Tibial artery (tissue), 4 donors: ENCODE results near the gene ABTB2.
A peak's percentile ranks its signal among the peaks of the same experiment; 100 is the strongest.

Experiments used
- DNase-seq, 2 donors: peaks; one replicate each; pipeline ENCODE4 v3.0.0-alpha.2; 2019
- H3K27ac ChIP-seq, 2 donors: fragments of 200-600 bp; sonication (generic) in 1 of 2; 1 replicate in 1 of 2; 2 replicates in 1 of 2; pipeline ENCODE4 v1.5.1; 2018 to 2019; ENCODE audit warnings: mild to moderate bottlenecking in 1 of 2
- H3K27me3 ChIP-seq, 2 donors: fragments of 200-600 bp; sonication (generic) in 1 of 2; one replicate each; pipeline versions ENCODE4 v1.5.1 to v1.6.0; 2016 to 2019
- H3K36me3 ChIP-seq, 3 donors: fragments of 200-600 bp; sonication (generic) in 2 of 3; one replicate each; pipeline ENCODE4 v1.5.1; 2016 to 2019; ENCODE audit warnings: mild to moderate bottlenecking in 2 of 3
- H3K4me1 ChIP-seq, 4 donors: fragments of 200-600 bp; sonication (generic) in 2 of 4; 1 replicate in 3 of 4; 2 replicates in 1 of 4; pipeline ENCODE4 v1.5.1; 2016 to 2019
- H3K4me3 ChIP-seq, 2 donors: fragments of 200-600 bp; sonication (generic) in 1 of 2; 1 replicate in 1 of 2; 2 replicates in 1 of 2; pipeline ENCODE4 v1.5.1; 2018 to 2019; ENCODE audit warnings: mild to moderate bottlenecking in 2 of 2
- H3K9me3 ChIP-seq, 3 donors: fragments of 200-600 bp; sonication (generic) in 1 of 3; one replicate each; pipeline ENCODE4 v1.5.1; 2016 to 2019
- intact Hi-C: fragments of 100-400 bp; cut with DNase I; formaldehyde crosslinking; loops from one replicate; pipeline ENCODE4 v1.15.0; 2023; ENCODE audit warnings: low total_unique reads
- TF ChIP-seq, protein P1 (sequence below), 2 experiments: fragments of 200-600 bp in 1 of 2; fragments of 450-650 bp in 1 of 2; IDR thresholded peaks; one replicate each; pipeline ENCODE4 v1.5.1; 2017 to 2019; ENCODE audit warnings: antibody characterized with exemption in 2 of 2, mild to moderate bottlenecking in 1 of 2, moderate library complexity in 1 of 2

Gene ABTB2

DNA sequence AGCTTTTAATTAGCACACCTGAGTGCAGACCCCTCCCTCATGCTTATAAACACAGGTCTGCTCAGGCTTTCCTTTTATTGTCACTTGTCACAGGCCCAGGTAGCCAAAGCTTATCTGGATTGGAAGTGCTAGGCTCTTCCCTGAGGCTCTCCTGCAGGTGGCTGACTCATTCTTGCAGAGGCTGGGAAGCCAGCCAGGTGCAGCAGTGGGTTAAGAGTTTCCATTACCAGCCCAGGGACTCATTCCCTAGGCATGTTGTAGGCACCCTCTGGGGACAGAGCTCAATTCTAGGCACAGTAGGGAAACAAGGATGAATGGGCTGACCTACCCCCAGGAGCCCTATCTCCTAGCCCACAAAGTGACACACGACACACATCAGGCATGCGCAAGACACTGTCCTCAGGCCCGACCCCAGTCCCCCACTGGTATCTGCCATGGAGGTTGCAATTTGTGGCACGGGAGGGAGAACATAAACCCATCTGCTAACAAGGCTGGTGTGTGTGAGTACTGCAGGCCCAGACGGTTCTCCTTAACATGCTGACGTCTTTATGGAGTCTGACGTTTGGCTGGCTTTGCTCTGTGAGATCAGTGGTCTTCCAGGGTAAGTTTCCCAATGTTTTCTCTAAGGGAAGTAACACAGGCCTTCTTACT, 94.2 kb downstream of the ABTB2 start:
- H3K27ac ChIP-seq: peak overlapping the region in 1 of 2 donors; percentile 41

DNA sequence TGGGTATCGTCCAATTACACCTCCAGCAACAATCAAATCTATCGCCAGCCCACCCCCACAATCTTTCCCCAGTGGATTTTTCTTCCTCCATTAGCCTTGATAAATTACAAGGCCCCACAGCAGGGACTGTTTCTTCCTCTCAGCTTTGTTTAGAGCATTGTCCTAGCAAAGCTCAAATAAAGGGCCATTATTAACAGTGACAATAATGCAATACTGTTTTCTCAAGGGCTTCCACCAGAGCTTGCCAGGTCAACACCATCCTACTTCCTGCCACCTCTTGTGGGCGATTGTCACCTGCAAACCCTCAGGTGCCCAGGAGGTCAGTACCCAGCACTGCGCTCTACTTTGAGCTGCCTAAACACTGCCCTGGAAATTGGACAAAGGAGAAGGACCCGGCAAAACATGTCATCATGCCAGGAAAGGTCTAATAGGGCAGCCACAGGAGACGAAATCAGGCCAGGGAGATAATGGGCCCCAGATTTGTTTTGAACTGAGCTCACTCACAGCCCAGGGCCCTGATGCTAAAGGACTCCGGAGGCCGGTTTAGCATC, 95.2 kb downstream of the ABTB2 start:
- intact Hi-C loops: no loop called here

More for the DNA sequence above, 94.2 kb downstream of the ABTB2 start:
- Histone ChIP-seq H3K4me1 (peaks cover 0 to 57% (median 33%) of the 10 kb centered on the region in 4 donors), H3K9me3 (no peaks in the 10 kb centered on the region), H3K27me3 (no peaks in the 10 kb centered on the region), H3K36me3 (no peaks in the 10 kb centered on the region), H3K4me3 (no peak overlapping the region)
- intact Hi-C loops: no loop called here
- peak in 1 of 2 donors; percentile 83 for DNase-seq
- TF ChIP-seq, protein P1, sequence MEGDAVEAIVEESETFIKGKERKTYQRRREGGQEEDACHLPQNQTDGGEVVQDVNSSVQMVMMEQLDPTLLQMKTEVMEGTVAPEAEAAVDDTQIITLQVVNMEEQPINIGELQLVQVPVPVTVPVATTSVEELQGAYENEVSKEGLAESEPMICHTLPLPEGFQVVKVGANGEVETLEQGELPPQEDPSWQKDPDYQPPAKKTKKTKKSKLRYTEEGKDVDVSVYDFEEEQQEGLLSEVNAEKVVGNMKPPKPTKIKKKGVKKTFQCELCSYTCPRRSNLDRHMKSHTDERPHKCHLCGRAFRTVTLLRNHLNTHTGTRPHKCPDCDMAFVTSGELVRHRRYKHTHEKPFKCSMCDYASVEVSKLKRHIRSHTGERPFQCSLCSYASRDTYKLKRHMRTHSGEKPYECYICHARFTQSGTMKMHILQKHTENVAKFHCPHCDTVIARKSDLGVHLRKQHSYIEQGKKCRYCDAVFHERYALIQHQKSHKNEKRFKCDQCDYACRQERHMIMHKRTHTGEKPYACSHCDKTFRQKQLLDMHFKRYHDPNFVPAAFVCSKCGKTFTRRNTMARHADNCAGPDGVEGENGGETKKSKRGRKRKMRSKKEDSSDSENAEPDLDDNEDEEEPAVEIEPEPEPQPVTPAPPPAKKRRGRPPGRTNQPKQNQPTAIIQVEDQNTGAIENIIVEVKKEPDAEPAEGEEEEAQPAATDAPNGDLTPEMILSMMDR (IDR thresholded peaks at IDR 0.05): no peak

DNA sequence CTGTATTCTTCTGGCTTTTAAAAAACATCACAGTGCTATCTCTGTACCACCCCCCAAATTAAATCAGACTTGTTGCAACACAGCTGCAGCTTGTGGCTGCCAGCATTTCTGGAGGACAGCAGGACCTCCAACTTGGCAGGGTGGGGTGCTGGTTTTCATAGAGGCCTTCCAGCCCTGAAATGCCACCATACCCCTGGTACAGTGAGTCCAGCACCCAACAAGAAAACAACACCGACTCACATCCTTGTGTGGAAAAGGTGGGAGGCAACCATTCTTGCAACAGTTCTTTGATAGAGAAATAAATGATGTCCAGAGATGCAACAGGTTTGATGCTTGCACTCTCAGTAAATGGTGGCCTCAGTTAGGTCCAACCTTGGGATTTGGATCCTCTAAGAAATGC, 96.0 kb downstream of the ABTB2 start:
- no peak overlapping the region for H3K27ac ChIP-seq
- H3K9me3 ChIP-seq: no peaks in the 10 kb centered on the region
- intact Hi-C loops: no loop called here
- no peak for DNase-seq
- H3K36me3 ChIP-seq: no peaks in the 10 kb centered on the region
- no peak overlapping the region for H3K4me3 ChIP-seq
- TF ChIP-seq, protein P1 (IDR thresholded peaks at IDR 0.05): no peak
- peaks cover 0 to 41% (median 27%) of the 10 kb centered on the region in 4 donors for H3K4me1 ChIP-seq
- no peaks in the 10 kb centered on the region for H3K27me3 ChIP-seq

More for the DNA sequence above, 95.2 kb downstream of the ABTB2 start:
- TF ChIP-seq, protein P1 (IDR thresholded peaks at IDR 0.05): no peak
- Histone ChIP-seq H3K4me1 (peaks cover 0 to 49% (median 33%) of the 10 kb centered on the region in 4 donors), H3K9me3 (no peaks in the 10 kb centered on the region), H3K27ac (no peak overlapping the region), H3K4me3 (no peak overlapping the region), H3K27me3 (no peaks in the 10 kb centered on the region), H3K36me3 (no peaks in the 10 kb centered on the region)
- no peak for DNase-seq

DNA sequence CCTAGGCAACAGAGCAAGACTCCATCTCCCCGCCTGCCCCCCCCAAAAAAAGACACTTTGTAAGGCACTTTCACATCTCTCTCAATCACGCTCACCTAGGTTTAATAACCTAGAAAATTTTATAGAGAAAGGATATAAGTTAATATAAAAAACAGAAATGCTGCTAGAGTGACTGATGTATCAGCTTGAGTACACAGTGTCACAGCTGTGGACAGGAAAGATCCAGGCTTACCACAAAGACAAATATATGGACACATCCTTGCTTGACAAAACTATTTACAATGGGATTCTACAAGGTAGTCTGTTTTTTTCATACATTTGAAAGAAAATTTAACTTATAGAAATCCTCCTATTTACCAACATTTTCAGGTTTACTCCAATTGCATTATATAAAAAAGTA, 96.7 kb downstream of the ABTB2 start:
- Histone ChIP-seq H3K4me1 (peaks cover 0 to 40% (median 20%) of the 10 kb centered on the region in 4 donors), H3K27me3 (no peaks in the 10 kb centered on the region), H3K9me3 (no peaks in the 10 kb centered on the region), H3K36me3 (no peaks in the 10 kb centered on the region), H3K27ac (no peak overlapping the region), H3K4me3 (no peak overlapping the region)
- no peak for DNase-seq
- TF ChIP-seq, protein P1 (IDR thresholded peaks at IDR 0.05): no peak
- intact Hi-C loops: no loop called here

DNA sequence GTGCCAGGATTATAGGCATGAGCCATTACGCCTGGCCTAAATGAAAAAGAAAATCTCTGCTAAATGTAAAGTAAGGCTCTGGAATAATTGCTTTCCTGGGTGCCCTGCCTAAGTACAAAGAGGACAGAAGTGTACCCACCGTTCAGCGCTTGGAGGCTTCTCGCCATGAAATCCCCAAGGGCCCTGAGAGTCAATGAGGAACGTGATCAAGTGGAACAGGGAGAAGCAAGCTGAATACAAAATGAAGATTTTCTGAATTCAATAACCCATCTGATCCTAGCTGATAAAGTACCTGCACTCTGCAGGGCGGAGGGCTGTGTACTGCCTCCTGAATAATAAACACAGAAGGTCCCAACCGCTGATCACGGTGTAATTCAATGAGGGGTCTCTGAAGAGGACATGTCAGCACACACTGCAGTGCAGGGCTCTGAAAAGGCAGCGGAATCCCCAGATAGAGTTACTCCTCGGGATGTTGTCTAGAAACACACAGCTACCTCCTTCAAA, 97.7 kb downstream of the ABTB2 start:
- H3K9me3 ChIP-seq: no peaks in the 10 kb centered on the region
- TF ChIP-seq, protein P1 (IDR thresholded peaks at IDR 0.05): no peak
- no peaks in the 10 kb centered on the region for H3K27me3 ChIP-seq
- no peak for DNase-seq
- intact Hi-C loops: no loop called here
- H3K27ac ChIP-seq: no peak overlapping the region
- no peaks in the 10 kb centered on the region for H3K36me3 ChIP-seq
- H3K4me3 ChIP-seq: no peak overlapping the region
- H3K4me1 ChIP-seq: peaks cover 0 to 35% (median 13%) of the 10 kb centered on the region in 4 donors
